ENCODE measurements around the gene RAI14. TPM values are rescaled to one million over a fixed set of nuclear protein-coding genes. Genes with fewer than 3 reads are reported as not detected.

Gene RAI14
- total RNA-seq: 141 and 176 TPM in 2 replicates

GRCh38 chr5:34656001-34656699 lies at the start of gene RAI14:
Gene RAI14, plus strand, starts transcription at chr5:34656328. Its CDS starts 30,592 bp downstream, at chr5:34686920.

GRCh38 chr5:34838785-34839714 lies 182.9 kb downstream of the RAI14 start, which contains the start of gene TTC23L:
Gene TTC23L, plus strand, starts transcription at chr5:34839164. Its CDS starts 1,508 bp downstream, at chr5:34840672.

Other genes with a start within 250 kb of the RAI14 start
- under 0.01 and 0.28 TPM in 2 replicates for gene TTC23L, start 182.8 kb downstream of the RAI14 start, total RNA-seq